HG02938 (cell line): Measurements from ENCODE around the gene PRKCE.
A peak's percentile ranks its signal among the peaks of the same experiment; 100 is the strongest.

Source experiments
- ATAC-seq: cut with Tn5 transposase; IDR thresholded peaks from one replicate; pipeline ENCODE4 v1.9.1; 2021; ENCODE audit warnings: mild to moderate bottlenecking, moderate library complexity; ENCODE audit not compliant: unreplicated experiment

Gene PRKCE

DNA sequence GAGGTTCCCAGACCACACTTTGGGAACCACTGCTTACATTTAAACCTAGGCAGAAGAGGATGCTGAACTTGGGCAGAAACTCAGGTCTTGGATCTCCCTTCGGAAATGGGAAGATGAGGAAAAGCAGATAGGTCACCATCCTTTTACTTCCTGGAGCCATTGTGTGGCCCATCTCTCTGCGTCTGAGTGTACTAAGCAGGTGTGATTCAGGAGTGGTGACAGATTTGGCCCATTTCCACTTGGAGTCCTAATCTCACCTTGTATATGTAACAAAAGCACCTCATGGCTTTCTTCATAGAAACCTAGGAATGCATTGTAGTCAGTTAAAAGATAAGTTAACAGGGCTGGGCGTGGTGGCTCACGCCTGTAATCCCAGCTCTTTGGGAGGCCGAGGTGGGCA is 71.0 kb downstream of the PRKCE start:
- ATAC-seq, result no peak

DNA sequence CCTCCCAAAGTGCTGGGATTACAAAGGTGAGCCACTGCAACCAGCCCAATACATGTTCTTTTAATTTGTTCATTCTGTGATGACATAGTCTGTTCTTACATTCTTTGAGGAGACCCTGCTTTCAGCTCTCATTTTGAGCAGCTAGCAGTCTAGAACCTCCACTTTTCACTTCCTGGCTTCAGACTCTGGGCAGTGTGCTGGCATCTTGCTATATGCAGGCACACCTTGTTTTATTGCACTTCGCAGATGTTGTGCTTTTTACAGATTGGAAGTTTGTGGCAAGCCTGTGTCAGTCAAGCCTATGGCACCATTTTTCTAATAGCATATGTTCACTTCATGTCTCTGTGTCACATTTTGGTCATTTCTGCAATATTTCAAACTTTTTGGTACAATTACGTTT is 72.4 kb downstream of the PRKCE start:
- no peak for ATAC-seq

DNA sequence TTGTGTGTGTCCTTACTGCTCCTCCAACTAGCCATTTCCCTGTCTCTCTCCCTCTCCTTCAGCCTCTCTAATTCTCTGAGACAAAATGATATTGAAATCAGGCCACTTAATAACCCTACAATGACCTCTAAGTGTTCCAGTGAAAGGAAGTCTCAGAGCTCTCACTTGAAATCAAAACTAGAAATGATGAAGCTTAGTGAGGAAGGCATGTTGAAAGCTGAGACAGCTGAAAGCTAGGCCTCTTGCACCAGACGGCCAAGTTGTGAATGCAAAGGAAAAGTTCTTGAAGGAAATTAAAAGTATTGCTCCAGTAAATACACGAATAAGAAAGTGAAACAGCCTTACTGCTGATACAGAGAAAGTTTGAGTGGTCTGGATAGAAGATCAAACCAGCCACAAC is 72.9 kb downstream of the PRKCE start:
- no peak for ATAC-seq

DNA sequence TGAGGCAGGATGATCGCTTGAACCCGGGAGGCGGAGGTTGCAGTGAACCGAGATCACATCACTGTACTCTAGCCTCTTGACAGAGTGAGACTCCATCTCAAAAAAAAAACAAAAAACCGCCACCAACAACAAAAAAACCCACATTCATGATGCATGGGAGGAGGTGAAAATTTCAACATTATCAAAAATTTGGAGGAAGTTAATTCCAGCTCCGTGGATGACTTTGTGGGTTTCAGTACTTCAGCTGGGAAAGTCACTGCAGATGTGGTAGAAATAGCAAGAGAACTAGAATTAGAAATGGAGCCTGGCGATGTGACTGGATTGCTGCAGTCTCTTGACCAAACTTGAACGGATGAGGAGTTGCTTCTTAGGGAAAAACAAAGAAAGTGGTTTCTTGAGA is 74.3 kb downstream of the PRKCE start:
- ATAC-seq, result no peak

DNA sequence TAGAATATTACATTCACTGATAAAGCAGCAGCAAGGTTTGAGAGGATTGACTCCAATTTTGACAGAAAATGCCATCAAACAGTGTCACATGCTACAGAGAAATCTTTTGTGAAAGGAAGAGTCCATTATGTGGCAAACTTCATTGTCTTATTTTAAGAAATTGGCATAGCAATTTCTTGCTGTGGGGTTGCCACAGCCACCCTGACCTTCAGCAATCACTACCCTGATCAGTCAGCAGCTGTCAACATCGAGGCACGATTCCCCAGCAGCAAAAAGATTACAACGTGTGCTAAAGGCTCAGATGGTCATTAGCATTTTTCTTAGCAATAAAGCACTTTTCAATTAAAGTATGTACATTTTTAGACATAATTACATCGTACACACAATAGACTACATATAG is 74.7 kb downstream of the PRKCE start:
- no peak for ATAC-seq

DNA sequence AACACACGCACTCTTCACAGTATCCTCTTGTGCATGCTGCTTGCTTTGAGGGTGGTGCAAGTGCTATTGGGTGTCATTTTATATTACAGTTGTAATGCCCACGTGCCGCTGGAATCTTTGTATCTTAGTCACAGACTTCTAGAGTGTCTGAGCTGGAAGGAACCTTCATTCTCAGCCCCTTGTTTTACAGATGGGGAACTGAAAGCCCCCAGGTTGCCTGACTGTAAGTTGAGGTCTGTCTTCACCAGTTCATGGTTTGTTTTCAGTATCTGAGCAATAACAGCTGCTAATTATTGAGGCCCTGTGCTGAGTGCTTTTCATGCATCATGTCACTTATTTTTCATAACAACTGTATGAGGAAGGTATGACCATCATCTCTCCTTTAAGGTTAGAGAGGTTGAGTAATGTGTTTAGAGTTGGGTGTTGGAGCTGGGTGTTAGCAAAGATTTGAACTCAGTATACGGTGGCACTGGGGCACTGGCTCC is 77.0 kb downstream of the PRKCE start:
- peak; percentile 81 for ATAC-seq

DNA sequence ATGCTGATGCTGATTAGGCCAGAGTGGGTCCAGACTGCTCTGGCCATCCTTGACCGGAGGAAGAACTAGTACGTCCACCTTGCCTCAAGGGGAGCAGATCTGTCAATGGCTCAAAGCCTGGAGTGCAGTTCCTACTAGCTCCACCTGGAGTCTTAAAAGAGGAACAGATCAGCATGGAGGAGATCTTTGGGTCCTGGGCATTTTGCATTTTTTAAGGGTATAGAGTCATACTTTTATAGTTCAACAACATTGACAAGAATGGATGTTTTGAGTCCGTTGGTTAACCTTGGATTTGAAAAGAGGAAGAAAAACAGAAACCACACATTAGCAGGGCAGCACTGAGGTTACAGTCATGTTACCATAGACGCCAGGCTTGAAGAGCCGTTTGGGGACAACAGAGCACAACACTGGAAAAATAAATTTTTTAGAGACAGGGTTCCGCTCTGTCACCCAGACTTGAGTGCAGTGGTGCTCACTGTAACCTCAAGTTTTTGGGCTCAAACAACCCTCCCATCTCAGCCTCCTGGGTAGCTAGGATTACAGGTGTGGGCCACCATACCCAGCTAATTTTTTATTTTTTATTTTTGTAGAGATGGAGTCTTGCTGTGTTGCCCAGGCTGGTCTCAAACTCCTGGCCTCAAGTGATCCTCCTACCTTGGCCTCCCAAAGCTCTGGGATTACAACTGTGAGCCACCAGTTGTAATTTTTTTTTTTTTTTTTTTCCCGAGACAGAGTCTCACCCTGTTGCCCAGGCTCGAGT is 78.5 kb downstream of the PRKCE start:
- ATAC-seq, result peak; percentile 64

DNA sequence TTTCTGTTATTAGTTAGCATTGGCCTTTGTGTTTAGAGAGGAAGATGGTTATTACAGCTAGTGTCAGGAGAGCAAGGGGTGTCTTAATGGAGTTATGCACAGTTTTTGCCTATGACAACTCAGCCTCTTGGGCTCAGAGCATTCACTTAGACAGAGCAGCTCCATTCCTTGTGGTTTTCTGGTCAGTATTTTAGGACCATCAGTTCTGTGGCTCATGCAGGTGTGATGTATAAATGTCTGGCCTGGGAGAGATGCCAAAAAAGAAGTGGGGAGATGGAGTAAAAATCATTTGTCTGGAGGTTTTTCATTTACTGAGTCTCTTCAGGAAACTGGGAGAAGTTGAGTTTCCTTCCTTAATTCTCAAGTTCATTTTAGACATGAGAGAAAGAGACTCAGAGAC is 79.7 kb downstream of the PRKCE start:
- ATAC-seq, result no peak

DNA sequence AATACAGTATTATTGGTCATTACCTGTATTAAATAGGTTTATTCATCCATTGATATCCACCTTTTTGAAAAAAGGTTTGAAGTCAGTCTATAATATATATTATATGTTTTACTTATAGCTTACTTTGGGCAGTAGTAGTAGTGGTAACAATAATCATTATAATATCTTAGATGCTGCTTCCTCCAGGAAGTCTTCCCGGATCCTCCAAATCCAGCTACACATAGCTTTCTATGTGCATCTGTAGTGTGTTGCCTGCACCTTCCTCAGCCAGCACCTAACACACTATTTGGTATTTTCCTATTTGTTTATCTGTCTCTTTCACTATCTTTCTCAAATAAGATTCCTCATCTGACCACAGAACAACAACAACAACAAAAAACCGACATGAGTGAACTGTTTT is 81.0 kb downstream of the PRKCE start:
- no peak for ATAC-seq

DNA sequence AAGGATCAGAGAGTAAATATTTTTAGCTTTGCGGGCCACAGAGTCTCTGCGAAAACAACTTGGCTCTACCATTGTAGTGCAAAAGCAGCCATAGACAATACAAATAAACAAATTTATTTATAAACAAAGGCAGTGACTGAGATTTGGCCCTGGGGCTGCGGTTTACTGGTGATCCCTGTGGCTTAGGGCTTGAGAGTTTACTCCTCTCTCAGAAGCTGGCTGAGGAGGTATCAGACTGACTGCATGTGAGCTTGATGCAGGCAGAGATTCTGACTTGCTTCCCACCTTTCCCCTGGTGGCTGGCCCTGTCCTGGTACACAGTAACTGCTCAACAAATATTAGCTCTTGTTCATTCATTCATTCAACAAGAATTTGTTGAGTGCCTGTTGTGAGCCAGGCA is 81.5 kb downstream of the PRKCE start:
- ATAC-seq, result no peak

DNA sequence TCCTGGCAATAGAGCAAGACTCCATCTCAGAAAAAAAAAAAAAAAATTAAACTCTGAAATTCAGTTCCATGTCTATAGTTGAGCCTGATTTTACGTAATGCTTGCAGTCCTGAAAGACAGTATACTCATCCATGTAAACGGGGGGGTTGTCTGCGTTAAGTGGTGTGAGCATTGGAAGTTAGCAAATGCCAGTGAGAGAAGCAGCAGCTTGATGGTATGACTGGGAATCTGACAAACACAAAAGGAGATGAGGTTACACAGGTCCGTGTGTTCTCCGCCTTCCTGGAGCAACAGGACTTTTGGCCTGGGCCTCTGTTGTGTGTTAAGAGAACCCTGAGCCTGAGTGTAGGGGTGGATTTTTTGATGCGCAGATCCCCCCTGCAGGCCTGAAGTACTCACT is 82.9 kb downstream of the PRKCE start:
- ATAC-seq, result no peak

DNA sequence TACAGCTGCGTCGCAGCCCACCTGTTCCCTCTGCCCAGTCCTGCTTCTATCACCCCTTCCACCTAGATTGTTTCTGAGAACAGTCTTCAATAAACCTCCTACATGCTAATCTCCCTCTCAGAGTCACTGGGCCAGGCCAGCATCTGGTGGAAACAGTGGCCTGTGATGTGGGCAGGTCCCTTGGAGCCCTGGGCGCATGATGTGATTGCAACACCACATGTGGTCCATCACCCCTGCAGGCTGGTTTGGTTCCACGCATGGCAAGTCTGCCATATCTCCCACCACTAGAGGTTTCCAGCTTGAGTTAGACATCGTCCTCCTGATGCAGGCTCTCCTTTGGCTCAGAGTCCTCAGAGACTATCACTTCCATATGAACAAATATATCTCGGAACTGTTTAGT is 83.5 kb downstream of the PRKCE start:
- no peak for ATAC-seq

DNA sequence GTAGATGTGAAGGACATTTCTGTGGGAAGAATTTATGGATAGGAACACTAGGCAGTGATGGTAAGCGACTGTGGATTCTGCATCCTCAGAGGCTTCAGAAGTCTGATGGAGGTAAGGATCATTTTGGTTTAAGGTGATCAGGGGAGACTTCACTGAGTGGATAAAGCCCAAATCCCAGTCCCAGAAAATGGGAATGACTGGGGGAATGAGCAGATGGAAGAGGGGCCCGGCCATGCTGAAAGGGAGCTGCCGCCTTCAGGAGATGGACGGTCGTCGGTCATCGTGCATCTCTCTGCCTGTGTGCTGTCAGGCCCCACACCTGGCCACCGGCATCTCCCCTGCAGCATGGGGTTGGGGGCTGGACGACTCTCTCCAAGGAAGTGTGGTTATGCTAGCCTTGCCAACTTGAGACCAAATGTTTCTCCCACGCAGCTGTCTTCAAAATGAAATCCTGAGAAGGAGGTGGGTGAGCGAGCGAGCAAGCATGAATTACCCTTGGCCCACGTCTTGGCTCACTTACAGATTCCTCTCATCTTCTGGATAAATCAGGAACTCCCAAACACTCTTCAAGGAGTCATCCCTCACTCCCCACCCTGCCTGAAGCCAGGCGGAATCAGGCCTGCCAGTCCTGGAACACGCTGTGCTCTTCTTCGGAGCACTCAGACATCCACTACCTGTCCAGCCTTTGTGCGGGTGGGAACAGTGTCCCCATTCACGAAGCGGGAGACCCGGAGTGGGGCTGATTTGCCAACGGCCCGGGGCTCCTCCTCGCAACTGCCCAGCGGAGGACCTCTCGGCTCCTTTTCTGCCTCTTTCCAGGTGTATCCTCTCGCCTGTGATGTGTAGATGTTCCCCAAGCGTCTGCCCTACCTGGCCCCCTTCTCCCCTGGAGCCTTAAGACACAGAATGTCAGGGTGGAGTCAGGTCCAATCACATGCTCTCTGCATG is 85.6 kb downstream of the PRKCE start:
- no peak for ATAC-seq

DNA sequence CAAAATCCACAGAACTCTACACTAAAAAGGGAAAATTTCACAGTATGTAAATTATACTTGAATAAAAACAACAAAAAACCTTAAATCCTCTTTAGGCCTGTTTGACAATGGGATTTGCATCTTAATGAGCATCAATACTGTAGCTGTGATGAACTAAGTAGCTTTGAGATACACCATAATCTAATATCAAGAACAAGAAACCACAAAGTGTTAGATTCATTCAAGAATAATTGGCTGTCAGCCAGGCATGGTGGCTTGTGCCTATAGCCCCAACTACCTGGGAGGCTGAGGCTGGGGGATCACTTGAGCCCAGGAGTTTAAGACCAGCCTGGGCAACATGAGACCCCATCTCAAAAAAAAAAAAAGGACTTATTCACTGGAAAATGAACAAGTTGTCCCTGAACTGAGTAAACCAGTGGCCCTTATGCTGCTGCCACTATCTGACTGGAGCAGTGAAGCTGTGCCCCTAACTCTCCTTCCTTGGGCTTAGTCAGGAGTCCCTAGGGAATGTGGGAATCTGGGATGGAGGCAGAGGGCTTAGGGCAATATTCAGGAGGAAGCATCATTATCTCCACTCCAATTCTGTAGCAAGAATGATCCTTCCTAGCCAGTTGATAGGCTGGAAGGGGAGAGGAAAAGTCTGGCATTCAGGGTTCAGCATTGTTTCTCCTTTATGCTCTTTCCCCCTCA is 88.5 kb downstream of the PRKCE start:
- no peak for ATAC-seq

DNA sequence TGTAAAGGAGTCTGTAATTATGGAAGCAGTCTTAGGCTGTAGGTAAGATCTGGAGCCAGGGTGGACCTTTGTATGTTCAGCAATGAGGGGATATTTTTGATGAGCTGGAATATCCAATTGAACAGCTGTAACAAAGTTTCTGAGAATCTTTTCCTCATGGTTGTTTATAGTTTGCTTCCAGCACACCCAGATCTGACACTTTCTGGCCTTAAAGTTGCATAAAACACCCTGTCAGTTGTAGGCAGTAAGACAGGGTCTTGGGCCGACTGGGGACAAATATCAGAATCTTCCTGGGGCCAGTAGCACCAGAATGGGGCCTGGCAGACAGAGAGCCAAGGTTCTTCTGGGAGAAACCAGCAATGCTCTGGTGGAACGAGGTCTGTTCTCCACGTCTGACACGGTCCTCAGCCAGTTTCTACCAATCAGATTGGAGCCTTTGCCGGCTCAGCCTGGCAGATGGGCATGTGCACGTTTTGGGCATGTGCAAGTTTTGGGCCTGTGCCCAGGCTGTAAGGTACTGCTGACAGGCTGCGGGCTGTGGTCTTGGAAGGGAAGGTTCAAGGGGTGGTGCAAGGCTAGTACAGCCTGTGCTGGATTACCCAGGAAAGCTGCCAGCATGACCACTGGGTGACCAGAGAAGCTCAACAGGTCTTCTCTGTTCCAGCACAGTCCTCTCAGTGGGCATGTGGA is 89.8 kb downstream of the PRKCE start:
- no peak for ATAC-seq

DNA sequence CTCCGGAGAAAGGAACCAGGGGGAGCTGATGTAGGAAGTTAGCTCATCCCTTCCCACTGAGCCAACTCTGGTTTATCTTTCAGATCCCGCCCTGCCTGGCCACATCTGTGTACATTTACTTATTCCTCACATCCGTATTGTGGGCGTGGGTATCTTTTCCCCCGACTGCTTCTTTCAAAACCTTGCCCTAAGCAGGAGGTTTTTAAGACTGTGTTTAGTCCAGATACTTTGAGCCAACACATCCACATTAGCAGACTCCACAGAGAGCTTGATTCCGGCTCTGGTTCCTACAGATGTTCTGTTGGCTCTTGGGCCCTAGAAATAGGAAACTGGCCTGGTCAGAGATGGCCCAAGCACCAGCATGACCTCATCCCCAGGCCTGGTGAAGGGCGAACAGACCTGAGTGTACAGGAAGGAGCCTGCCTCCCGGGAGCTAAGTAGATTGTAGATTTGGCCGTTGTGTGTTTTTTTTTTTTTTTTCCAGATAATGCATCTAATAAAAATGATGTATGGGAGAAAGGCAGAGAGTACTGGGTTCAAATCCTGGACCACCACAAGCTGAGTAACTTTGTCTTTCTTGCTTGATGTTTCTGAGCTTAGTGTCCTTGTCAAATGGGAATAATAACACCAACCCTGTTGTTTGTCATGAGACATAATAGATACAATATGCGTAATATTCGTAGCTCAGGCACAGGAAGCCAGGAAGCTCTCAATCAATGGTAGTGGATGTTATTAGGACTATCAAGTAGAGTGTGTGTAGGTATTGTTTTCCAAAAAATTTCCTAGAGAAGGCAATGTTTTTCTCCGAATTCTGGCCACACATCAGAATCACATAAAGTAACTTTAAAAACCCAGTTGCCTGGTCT is 92.3 kb downstream of the PRKCE start:
- ATAC-seq, result no peak

DNA sequence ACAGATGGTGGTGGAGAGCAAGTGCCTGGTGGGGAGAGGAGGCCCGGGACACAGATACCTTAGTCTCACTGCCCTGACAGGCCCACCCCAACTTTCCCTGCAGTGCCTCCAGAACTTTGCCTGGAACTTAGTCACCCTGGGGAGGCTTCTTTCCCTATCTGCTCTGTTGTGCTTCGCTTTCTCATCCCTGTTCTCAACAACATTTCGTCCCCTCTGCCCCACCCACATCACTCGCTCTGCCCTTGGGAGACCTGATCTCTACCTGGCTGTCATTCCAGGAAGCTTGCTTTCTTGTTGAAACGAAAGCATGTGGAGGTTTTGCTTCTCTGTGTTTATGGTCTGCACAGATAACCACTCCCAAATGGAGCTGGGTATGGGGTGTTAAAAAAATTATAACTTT is 93.8 kb downstream of the PRKCE start:
- ATAC-seq, result no peak

DNA sequence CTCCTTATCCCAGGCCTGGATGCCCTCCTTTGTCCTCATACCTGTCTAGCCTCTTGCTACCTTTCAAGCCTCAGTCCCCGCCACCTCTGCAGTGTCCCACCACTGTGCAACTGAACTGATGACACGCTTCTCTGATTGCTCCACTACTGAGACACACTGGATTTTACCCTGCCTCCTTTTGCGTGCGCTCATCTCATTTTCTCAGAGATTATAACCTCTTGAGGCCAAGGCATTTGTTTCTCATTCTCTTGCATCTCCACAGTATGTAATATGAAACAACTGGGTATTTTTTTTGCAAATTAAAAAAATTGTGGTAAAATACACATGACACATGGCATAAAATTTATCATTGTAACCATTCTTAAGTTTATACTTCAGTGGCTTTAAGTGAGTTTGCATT is 95.4 kb downstream of the PRKCE start:
- ATAC-seq, result no peak

DNA sequence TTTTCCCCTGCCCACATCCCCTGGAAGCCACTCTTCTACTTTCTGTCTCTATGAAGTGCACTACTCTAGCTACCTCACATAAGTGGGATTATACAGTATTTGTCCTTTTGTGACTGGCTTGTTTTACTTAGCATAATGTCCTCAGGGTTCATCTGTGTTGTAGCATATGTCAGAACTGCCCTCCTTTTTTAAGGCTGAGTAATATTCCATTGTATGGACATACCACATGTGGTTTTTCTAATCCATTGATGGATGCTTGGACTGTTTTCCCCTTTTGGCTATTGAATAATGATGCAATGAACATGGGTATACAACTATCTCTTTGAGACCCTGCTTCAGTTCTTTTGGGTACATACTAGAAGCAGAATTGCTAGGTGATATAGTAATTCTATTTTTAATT is 95.9 kb downstream of the PRKCE start:
- no peak for ATAC-seq

DNA sequence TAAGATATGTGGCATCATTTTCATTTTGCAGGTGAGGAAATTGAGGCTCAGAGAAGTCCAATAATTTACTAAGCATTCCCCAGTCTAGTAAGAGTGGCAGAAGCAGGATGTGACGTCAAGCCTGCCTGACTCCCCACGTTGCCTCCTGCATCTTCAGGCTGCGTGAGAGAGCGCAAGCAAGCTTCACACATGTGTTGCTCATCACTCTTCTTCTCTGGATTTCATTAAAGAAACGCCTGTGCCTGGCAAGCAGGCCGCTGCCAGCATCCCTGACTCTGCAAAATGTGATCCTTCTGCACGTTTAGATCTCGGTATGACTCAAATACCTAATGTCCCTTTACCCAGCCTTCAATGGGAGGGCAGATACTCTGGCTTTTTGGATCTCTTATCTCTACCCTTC is 96.8 kb downstream of the PRKCE start:
- ATAC-seq, result no peak
